PC-3 (cell line): ENCODE data around the gene TIGD1. TPM values are rescaled to one million over a fixed set of nuclear protein-coding genes. Genes with fewer than 3 reads are reported as not detected.
A peak's percentile ranks its signal among the peaks of the same experiment; 100 is the strongest.

Source experiments
- ATAC-seq: fragments of 200-7000 bp; cut with Tn5 transposase; 2 replicates; pipeline ENCODE4 v1.9.1; 2020; ENCODE audit warnings: mild to moderate bottlenecking, moderate library complexity
- BruUV-seq: library from RNA; stranded (reverse); fragments of 400-500 nt; replicated peaks from 2 replicates; lab custom pipeline; 2021; lab: Mats Ljungman, UMichigan
- CTCF ChIA-PET: fragments of 300-600 bp; sonication (Branson Sonifier 250); formaldehyde crosslinking; loops from one replicate; lab custom pipeline; 2022; ENCODE audit warnings: antibody characterized with exemption; lab: Charles Lee
- POLR2A ChIA-PET: fragments of 300-600 bp; sonication (Branson Sonifier 250); formaldehyde crosslinking; loops from one replicate; lab custom pipeline; 2022; ENCODE audit warnings: antibody characterized with exemption; ENCODE audit not compliant: unreplicated experiment; lab: Charles Lee
- DNase-seq: peaks from one replicate; pipeline ENCODE4 v3.0.0-alpha.2; 2015
- H2AFZ ChIP-seq: fragments of 300-600 bp; sonication (generic); 2 replicates; pipeline ENCODE4 v1.6.0; 2016; ENCODE audit warnings: antibody characterized with exemption, low read length
- H3F3A ChIP-seq: fragments of 300-600 bp; sonication (generic); one replicate; pipeline ENCODE4 v1.6.0; 2017; ENCODE audit warnings: antibody characterized with exemption, low read length, control low read depth, mild to moderate bottlenecking; ENCODE audit not compliant: unreplicated experiment
- H3K27ac ChIP-seq: fragments of 300-600 bp; sonication (generic); 2 replicates; pipeline ENCODE4 v1.5.1; 2016; ENCODE audit warnings: mild to moderate bottlenecking, low read length
- H3K27me3 ChIP-seq: fragments of 300-600 bp; sonication (generic); 2 replicates; pipeline ENCODE4 v1.6.1; 2016; ENCODE audit warnings: low read length, mixed read lengths
- H3K36me3 ChIP-seq: fragments of 300-600 bp; sonication (generic); 2 replicates; pipeline ENCODE4 v1.6.1; 2016; ENCODE audit warnings: low read depth, mixed run types, low read length, mixed read lengths
- H3K4me1 ChIP-seq: fragments of 300-600 bp; sonication (generic); 2 replicates; pipeline ENCODE4 v1.5.1; 2016; ENCODE audit warnings: low read length; ENCODE audit not compliant: insufficient read depth
- H3K4me2 ChIP-seq: fragments of 300-600 bp; sonication (generic); 2 replicates; pipeline ENCODE4 v1.6.0; 2016; ENCODE audit warnings: low read length
- H3K4me3 ChIP-seq: fragments of 300-600 bp; sonication (generic); 2 replicates; pipeline ENCODE4 v1.5.1; 2016; ENCODE audit warnings: mild to moderate bottlenecking, low read length, mixed read lengths
- H3K79me2 ChIP-seq: fragments of 300-600 bp; sonication (generic); 2 replicates; pipeline ENCODE4 v1.6.1; 2017; ENCODE audit warnings: low read length, mixed read lengths
- H3K9ac ChIP-seq: fragments of 300-600 bp; sonication (generic); 2 replicates; pipeline ENCODE4 v1.6.0; 2016; ENCODE audit warnings: mild to moderate bottlenecking, low read length
- H3K9me2 ChIP-seq: fragments of 300-600 bp; sonication (generic); replicated peaks from 2 replicates; pipeline ENCODE4 v1.6.1; 2016; ENCODE audit warnings: mixed run types, low read length, mixed read lengths
- H3K9me3 ChIP-seq: fragments of 300-600 bp; sonication (generic); 2 replicates; pipeline ENCODE4 v1.6.1; 2016; ENCODE audit warnings: low read length, mixed read lengths
- H4K20me1 ChIP-seq: fragments of 300-600 bp; sonication (generic); 2 replicates; pipeline ENCODE4 v1.6.1; 2016; ENCODE audit warnings: low read length, mixed read lengths
- CTCF ChIP-seq: fragments of 300-600 bp; sonication (generic); conservative IDR thresholded peaks from 2 replicates; pipeline ENCODE4 v1.5.1; 2017; ENCODE audit warnings: antibody characterized with exemption, low read depth, mild to moderate bottlenecking, low read length
- EZH2 ChIP-seq: fragments of 300-600 bp; sonication (generic); IDR thresholded peaks from one replicate; pipeline ENCODE4 v1.6.1; 2017; ENCODE audit warnings: antibody characterized with exemption, mild to moderate bottlenecking, low read length; ENCODE audit not compliant: unreplicated experiment
- EZH2phosphoT487 ChIP-seq: fragments of 300-600 bp; sonication (generic); IDR thresholded peaks from 2 replicates; pipeline ENCODE4 v1.6.1; 2018; ENCODE audit warnings: mild to moderate bottlenecking, antibody characterized with exemption, low read length, borderline replicate concordance
- intact Hi-C: fragments of 100-400 bp; cut with micrococcal nuclease; formaldehyde crosslinking; loops from 2 replicates; pipeline ENCODE4 v1.9.0; 2023
- total RNA-seq: library from RNA; depleted of rRNA; stranded (reverse); fragments of >200 nt; gene quantifications from 2 replicates; pipeline ENCODE4 v1.2.3, GENCODE V29; 2014

Gene TIGD1
- total RNA-seq, 1 experiment from 2014 or later = 6.3 TPM

- no peaks in the 10 kb centered on the region for H3K27me3 ChIP-seq
- DNase-seq (no peak), ATAC-seq (no peak)
- H3K9me2 ChIP-seq = no peaks in the 10 kb centered on the region
- no peak overlapping the region for H2AFZ ChIP-seq
- no peak overlapping the region for H3K27ac ChIP-seq
- no peaks in the 10 kb centered on the region for H3K36me3 ChIP-seq
- intact Hi-C loops = no loop called here
- no peak overlapping the region for H3K4me2 ChIP-seq
- no peaks in the 10 kb centered on the region for H3F3A ChIP-seq
- TF ChIP-seq CTCF (no peak), EZH2 (no peak), EZH2phosphoT487 (no peak)
- H3K4me1 ChIP-seq = no peaks in the 10 kb centered on the region
- H3K9me3 ChIP-seq = no peaks in the 10 kb centered on the region
- no TSS peak for BruUV-seq
- no peaks in the 10 kb centered on the region for H4K20me1 ChIP-seq
- ChIA-PET POLR2A (no interaction called here), CTCF (no interaction called here)
- no peak overlapping the region for H3K4me3 ChIP-seq
- peaks cover 4% of the 10 kb centered on the region; the same call in 1 of the 2 replicates for H3K79me2 ChIP-seq
- H3K9ac ChIP-seq = no peak overlapping the region
These were observed 8.2 kb downstream of the TIGD1 start for GRCh38 chr2:232541961-232542714.

- ChIA-PET POLR2A (no interaction called here), CTCF (no interaction called here)
- Histone ChIP-seq H4K20me1 (no peaks in the 10 kb centered on the region), H3K79me2 (no peaks in the 10 kb centered on the region), H3K9me2 (no peaks in the 10 kb centered on the region), H3K4me3 (no peak overlapping the region), H3F3A (no peaks in the 10 kb centered on the region), H3K4me1 (no peaks in the 10 kb centered on the region), H2AFZ (no peak overlapping the region), H3K27ac (no peak overlapping the region), H3K27me3 (no peaks in the 10 kb centered on the region), H3K36me3 (no peaks in the 10 kb centered on the region), H3K9ac (no peak overlapping the region), H3K4me2 (no peak overlapping the region), H3K9me3 (no peaks in the 10 kb centered on the region)
- intact Hi-C loops = no loop called here
- BruUV-seq = no TSS peak
- ATAC-seq (peak; percentile 14; the same call in 1 of the 2 replicates), DNase-seq (no peak)
- TF ChIP-seq EZH2 (no peak), CTCF (no peak), EZH2phosphoT487 (no peak)
These were observed 9.0 kb downstream of the TIGD1 start for GRCh38 chr2:232541195-232541960.
